GM19099 (cell line): Measurements from ENCODE around the gene COL21A1.

ENCODE experiments used
- POLR2A ChIP-seq: IDR thresholded peaks from 3 replicates; pipeline ENCODE4 v1.6.1; 2011; ENCODE audit warnings: low read depth; ENCODE audit not compliant: insufficient read length; ENCODE audit errors: extremely low read depth

COL21A1 gene

GRCh38 chr6:56140090-56140489 lies 107.3 kb downstream of the COL21A1 start:
- TF ChIP-seq POLR2A = no peak

DNA sequence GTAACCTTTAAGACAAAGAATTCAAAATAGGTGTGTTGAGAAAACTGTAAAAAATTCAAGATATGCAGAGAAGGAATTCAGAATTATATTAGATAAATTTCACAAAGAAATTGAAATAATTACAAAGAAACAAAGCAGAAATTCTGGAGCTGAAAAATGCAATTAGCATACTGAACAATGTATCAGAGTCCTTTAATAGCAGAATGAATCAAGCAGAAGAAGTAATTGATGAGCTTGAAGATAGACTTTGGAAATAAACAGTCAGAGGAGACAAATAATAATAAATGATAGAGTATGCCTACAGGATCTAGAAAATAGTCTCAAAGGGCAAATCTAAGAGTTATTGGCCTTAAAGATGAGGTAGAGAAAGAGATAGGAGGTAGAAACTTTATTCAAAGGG lies 131.7 kb downstream of the COL21A1 start:
- TF ChIP-seq POLR2A = no peak

DNA sequence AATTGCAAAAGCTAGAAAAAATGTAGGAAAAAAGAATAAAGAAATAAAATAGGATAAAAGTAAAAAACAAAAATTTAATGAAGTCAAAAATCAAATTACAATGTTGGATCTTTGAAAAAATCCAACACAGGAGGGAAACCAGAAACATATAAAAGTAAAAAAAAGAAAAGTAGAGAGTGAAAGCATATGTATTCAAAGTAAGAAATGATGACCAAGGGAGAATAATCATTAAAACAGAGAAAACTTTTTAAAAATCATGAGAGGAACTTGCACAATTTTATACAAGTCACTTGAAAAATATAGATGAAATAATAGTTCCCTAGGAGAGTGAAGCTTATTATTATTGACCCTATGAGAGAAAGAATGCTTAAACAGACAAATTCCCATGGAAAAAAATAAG lies 138.2 kb downstream of the COL21A1 start:
- TF ChIP-seq POLR2A = no peak

- no peak for TF ChIP-seq POLR2A
Measured at GRCh38 chr6:56106231-56106630, 141.1 kb downstream of the COL21A1 start.

GRCh38 chr6:56104591-56104990 lies 142.8 kb downstream of the COL21A1 start:
- no peak for TF ChIP-seq POLR2A

DNA sequence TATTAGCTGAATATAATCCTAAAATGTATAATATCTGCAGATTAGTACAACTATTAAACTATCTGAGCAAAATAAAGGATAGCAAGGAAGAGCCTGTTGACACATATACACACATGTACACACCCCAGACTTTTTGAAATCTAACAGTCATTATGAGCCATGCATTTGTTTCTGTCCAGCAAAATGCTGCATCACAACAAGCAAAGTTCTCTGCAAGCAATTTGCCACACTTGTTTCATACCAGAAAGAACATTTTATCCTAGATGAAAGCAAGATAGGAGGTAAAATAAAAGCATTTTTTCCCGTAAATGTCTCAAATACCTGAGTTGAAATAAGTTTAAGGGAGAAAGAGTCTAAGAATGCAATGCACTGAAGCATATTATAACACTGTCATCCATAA lies 145.2 kb downstream of the COL21A1 start:
- TF ChIP-seq POLR2A = no peak

GRCh38 chr6:56101141-56101553 lies 146.2 kb downstream of the COL21A1 start:
- no peak for TF ChIP-seq POLR2A

DNA sequence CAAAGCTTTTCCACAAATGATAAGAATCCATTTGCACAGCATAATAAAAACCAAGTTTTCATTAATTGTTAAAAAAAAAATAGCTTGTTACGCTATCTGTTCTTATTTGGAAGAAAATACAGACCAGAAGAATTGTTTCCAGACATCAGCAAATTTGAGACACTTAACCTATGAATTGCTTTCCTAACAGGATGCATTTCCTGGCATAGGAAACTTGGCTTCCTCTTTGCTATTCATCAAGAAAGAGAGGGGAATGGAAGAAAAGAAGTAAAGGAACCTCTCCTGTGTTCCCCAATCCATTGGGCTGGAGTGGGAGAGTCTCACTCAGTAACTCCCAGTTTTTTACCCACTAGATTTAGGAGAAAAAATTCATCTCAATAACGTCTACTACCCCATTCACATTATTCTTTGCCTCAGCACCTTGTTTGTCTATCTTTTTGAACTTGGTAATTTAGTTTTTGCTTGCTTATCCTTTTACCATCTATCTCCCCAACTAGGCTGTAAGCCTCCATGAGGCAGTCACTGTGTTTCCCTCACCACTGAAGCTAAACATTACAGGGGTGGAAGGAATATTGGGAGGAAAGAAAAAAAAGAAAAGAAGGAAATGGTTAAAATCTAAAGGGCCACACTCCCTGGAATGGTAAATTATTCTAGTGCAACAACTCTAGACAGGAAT lies 150.3 kb downstream of the COL21A1 start:
- no peak for TF ChIP-seq POLR2A

DNA sequence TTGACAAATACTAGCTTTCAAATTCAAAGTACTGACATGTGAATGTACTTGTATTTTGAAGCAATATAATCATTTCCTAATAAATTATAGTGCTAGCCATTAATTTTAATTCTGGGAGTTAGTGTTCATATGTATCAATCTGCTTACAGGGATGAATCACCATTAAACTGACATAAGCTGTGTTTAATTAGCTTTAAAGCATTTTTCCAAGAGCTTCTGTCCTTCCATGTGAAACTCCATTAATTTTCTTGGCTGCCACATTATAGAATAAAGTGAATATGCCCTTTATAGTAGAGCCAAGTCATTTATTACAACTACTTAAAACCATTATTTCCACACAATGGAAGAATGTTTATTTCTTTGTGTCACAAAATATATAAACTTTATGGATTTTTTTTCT lies 150.8 kb downstream of the COL21A1 start:
- no peak for TF ChIP-seq POLR2A

DNA sequence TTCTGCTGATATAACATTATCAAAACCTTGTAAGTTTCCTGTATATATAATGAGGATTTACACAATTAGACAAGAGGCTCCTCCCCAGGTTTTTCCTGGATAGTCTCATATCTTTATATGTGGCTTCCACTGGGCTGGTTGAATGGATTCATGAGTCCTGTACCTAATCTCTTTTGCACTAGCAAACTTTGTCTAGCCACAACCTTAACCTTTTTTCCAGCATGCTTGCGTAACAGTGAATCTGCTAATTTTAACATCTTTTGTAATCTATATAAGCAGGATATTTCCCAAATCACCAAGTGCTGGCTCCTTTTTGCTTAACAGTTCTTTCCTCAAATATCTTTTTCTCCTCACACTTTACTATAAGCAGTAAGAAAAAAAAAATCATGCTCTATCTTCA lies 153.6 kb downstream of the COL21A1 start:
- TF ChIP-seq POLR2A = no peak

- no peak for TF ChIP-seq POLR2A
Measured at GRCh38 chr6:56091159-56091869, 156.1 kb downstream of the COL21A1 start.

DNA sequence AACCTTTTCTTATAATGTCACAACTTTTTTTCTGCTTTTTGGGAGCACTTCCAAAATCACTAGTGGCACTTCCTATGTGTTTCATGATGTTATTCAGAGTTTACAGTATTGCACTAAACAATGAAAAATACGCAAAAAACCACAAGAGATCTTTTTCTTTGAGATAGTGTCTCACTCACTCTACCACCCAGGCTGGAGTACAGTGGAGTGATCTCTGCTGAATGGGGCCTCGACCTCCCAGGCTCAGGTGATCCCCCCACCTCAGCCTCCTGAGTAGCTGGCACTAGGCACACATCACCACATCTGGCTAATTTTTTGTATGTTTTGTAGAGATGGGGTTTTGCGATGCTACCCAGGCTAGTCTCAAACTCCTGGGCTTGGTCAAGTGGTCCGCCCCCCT lies 158.7 kb downstream of the COL21A1 start:
- TF ChIP-seq POLR2A = no peak

- TF ChIP-seq POLR2A = no peak
Measured at GRCh38 chr6:56087421-56087820, 160.0 kb downstream of the COL21A1 start.

DNA sequence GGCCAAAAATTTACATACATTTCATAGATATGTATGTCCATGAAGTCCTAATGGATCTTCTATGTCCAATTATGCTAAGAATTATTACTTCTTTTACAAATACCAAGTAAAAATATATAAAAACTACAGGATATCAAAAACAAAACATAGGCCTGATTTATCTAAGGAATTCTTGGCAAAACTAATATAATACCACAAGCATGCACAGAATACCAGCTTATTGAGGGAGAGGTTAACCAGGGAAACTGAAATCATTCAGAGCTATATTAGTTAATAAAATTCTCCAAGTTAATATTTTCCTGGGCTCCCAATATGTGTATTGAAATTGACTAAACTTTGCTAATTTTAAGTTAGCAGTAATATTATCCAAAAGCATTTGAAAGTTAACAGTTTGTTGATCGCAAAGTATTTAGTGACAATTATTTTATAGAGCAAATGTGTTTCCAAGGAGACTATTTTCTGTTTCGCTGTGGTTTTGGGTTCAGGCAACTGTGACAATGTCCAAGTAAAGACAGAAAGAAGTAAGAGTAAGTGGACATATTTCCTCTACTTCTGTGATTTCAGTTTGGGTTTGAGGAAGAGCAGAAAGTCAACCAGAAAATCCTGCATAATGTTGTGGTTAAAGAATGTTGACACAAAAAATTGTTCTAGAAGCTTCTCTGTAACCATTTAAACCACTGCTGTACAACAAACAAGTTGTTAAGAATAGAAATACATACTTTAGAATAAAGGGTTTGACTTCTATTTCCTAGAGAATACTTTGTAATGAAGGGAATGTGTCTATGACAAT lies 167.4 kb downstream of the COL21A1 start:
- no peak for TF ChIP-seq POLR2A

DNA sequence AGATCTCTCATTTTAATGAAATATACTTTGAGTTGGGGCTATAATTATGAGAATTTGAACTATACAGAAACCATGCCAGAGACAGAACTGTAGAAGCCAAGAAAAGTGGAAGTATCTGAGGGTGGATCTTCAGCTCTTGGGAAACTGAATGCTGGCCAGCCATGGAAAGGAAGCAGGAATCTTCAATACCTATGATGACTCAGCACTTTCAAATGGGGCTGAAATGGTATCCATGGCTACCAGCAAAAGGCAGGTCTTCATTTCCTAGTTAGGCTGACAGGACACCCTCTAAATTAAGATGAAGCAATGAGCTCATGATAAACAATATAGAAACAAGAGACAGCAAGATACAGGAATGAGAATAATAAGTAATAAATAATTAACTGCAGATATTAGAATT lies 171.3 kb downstream of the COL21A1 start:
- no peak for TF ChIP-seq POLR2A

DNA sequence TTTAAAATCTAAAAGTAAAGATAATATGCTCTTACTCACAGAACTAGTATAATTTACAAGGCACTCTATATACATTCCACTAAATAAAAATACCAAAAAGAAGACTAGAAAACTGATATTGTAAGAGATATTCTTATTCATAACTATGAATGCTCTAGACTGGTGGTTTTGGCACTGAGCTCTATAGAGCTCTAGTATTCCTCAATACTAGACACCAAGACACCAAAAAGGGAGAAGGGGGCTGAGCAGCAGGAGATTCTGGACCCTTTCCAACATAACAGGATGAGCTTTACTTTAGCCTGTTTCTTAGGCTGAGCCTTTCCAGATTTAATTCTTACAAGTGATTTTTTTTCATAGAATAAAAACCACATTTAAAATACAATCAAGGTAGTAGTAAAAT lies 173.6 kb downstream of the COL21A1 start:
- no peak for TF ChIP-seq POLR2A
